ENCODE results near the gene MCM5.

DNA sequence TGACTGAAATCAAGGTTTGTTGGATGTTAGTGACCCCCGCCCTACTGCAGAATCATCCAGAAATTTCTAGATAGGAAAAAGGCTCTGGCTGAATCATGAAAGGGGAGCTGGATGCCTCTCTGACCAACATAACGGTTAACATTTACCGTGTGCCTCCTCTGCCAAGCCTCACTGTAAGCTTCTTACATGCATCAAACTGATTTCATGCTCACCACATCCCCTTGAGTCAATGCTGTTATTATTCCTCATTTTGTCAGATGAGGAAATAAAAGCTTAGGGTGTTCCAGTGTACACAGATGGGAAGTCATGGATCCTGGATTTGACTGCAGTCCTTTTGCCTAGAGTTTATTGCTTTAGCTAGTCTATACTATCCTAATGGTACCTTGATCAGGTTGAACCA, 24.9 kb upstream of the MCM5 start:
- TF ChIP-seq POLR2AphosphoS5 (IDR thresholded peaks at IDR 0.05; ENCODE audit: borderline replicate concordance, low read depth, low read length) (no peak), EZH2 (IDR thresholded peaks at IDR 0.05) (no peak)
